GM10847 (cell line): ENCODE measurements around the gene PDPK1.

Experiments
- POLR2A ChIP-seq: IDR thresholded peaks from 2 replicates; pipeline ENCODE4 v1.6.1; 2011; ENCODE audit not compliant: insufficient read length; ENCODE audit errors: extremely low read depth

PDPK1 gene

DNA sequence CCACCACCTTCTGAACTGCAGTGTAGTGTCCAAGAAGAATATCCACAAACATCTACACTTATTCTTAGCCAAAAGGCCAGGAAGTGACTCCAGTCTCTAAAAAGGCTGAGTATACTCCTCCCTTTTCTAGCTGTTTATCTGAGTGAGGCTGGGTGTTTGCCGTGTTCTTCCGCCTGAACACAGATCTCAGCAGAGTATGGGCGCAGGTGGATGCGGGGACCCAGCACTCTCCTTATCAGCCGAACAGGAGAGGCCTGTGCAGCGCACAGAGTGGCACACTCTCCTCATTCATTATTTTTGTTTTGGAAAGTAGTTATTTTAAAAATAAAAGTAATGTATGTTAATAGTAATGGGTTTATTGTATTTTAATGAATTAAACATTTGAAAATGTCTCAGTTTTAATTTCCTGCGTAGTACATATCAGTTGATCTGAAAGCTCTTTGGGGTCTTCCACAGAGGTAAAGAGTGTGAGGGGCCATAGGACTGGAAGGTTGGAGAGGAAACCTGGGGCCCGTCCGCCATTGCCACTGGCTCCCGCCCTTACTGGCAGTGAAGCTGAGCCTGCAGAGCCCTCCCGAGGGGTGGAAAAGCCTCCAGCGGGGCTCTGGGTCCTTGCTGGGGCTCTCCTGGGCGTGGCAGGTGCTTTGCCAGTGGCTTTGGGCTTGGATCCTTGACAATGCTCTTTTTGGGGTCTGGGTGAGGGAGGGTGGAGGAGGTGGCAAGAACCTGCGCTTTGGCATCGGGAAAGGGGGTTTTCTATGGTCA lies 53.8 kb downstream of the PDPK1 start:
- no peak for TF ChIP-seq POLR2A

DNA sequence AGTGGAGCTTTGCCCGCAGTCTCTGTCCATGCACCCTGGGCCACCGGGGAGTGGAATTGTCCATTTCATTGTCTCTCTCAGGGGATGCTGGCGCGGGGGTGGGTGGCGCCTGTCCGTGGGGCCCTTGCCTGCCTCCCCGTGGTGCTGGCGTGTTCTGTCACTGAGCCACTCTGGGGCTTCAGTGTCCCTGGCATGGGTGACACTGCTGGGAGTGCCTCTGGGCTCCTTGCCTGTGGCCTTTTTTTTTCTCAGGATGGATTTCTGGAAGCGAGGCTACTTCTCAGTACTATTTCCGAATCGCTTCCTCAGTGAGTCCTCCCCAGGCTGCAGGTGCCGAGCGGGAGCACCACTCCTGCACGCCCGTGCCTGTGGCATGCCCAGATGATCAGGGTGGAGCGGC lies 55.0 kb downstream of the PDPK1 start:
- no peak for TF ChIP-seq POLR2A

DNA sequence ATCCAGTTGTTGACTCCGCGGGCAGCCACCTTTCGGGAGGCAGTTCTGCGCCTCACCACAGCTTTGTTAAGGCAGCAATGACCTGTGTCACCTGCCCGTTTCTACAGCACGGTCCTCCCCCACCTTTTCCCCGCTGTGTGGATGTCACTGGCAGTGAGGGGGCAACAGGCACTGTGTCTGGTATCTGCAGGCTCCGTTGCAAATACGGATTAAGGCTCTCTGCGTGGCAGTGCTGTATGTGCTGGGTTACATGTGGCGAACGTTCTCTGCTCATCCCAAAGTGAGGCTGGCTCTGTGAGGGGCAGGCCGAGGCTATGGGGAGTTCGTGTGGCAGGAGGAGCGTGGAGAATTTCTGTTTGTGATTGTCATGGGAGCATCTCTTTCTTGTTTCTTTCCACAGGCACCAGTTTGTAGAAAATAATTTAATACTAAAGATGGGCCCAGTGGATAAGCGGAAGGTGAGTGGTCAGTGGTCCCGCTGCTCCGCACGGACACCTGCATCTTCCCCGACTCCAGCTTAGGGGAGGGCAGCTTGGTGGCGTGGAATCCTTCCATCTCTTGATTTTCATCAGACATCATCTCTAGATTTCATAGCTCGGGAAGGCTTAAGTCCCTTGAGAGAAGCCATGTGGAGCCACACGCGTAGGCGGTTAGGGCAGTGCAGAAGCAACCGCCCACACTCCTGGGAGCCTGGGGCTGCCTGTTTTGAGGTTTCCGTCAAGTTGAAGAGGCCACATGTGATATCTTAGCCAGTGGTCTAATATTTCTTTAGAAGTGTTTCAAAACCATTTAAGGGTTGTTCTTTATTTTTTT lies 57.8 kb downstream of the PDPK1 start:
- no peak for TF ChIP-seq POLR2A

DNA sequence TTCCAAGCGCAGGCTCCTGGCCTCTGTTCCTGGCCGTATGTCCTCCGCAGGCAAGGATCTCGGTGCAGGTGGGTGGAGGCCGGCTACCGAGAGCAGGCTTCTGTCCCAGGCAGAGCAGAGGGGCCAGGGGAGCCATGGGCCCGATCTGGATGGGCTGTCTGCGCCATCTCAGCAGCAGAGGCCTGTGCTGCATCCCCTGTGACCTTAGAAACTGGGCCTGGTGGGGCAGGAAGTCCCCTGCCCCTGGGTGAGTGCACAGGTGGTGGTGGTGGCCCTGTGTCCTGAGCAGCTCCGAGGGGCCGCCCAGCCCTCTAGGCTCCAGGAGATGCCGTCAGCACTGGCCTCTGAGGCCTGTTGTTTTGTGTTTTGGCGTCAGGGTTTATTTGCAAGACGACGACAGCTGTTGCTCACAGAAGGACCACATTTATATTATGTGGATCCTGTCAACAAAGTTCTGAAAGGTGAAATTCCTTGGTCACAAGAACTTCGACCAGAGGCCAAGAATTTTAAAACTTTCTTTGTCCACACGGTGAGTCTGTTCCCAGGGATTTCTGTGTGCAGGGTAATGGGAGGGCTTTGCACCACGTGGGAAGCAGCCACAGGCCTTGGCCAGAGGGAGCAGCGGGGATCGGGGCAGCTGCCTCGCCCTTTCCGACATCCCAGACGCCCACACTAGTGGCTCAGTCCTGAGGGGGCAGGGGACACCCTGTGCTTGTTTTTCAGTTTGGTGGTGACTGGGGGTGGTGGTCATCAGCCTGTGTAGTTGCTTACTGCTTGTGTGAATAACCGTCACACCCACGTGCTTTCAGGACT lies 59.1 kb downstream of the PDPK1 start:
- TF ChIP-seq POLR2A, result no peak

DNA sequence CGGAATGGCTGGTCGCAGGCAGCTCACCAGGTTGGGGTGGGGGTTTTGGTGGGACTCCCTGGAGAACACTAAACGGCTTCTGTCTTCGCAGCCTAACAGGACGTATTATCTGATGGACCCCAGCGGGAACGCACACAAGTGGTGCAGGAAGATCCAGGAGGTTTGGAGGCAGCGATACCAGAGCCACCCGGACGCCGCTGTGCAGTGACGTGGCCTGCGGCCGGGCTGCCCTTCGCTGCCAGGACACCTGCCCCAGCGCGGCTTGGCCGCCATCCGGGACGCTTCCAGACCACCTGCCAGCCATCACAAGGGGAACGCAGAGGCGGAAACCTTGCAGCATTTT lies 59.7 kb downstream of the PDPK1 start:
- TF ChIP-seq POLR2A, result no peak

DNA sequence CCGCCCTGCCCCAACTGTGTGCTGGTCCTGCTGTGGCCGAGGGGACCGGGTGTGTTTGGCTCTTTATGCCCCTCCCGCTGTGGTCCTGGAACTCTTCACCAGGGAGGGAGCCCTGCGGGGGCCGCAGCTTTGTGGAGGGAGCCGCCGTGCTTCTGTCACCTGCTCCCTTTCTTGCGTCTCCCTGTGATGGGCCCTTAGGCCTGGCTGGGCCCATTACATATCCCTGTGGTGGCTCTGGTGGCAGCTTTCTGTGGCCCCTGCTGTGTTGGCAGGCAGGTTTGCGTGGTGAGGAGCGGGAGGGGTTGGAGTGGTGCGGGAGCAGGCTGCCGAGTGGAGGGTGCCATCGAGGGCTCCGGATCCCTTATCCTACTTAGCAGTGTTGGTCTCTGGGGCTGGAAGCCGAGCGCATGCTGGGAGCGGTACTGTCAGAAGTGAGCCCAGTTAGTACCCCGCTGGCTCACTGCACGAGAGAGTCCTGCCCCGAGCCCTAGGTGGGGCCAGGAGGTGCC lies 60.4 kb downstream of the PDPK1 start:
- TF ChIP-seq POLR2A, result no peak

DNA sequence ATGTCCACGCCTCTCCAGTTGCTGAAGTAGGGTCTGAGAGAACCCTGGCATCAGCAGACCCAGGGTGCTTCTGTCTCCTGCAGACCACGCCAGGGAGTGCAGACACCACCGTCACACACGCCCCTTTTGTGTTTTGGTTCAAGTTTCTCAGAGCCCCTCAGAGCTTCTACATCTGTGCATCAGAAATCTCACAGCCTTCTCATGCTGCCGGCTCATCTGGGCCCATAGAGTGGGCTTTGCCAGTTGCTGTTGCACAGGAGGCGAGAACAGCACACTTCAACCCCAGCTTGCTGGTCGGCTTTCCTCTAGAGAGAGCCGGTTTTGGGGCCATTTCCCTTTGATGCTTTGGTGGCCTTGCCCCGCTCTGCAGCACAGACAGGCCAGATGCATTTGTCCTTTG lies 60.9 kb downstream of the PDPK1 start:
- no peak for TF ChIP-seq POLR2A

DNA sequence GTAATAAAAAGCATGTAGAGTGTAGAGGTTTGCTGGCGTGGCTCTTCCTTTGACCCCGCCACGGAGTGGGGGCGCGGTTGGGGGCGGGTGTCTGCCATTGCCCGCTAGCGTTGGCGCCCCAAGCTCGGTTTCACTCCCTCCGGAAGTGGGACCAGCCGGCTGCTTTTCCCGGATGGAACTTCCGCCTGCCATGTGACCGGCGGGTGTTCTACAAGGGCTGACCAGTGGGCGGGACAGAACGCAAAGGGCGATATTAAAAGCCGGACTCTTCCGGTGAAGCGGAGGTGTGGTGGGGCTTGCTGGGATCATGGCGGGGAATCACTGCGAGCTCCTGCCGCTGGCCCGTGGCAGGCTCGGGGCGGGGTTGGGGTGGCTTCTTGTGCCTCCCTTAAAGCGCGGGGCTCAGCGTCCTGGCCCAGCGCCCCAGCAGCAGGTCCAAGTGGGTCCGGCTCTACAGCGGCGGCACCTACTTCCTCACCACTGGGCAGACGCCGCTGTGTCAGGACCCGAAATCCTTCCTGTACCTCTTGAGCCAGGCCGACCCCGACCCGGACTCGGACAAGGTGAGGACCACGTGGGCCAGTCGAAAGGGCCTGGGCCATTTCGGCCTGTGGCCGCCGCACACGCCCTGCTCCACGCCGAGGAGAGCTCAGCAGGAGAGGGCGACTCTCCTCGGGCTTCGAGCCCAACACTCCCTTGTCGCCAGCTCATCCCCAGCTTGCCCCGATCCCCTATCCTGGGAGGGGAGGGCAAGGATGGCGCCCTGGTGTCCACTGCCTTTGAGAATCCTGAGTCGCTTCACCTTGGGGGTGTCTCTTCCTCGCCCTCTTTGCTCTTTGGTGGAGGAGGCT lies 65.6 kb downstream of the PDPK1 start:
- TF ChIP-seq POLR2A, result peak; percentile 95

DNA sequence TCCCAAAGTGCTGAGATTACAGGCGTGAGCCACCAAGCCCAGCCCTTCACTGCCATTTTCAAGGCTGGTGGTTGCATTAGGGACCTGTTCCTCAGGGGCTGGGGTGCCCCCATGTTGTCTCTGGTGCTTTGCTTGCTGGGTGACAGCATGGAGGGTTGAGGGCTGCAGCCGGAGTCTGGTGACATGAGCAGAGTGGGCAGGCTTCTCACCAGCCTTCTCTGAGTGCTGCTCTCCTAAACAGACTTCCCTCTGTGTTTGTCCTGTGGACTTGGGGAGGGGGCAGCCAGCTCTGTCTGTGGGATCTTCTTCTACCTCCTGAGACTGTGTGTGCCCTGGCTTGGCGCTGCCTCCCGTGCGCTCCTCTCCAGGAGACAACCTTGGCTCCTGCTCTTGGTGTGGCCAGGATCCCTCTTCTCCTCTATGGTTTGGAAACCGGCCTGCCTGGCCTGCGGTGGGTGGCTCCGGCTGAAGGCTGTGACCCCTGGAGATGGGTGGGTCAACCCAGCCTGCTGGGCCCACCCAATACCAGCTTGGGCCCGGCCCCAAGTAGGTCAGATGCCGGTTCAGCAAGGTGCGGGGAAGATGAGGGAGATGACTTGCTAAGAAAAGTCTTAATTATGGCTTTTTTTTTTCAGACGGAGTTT lies 72.1 kb downstream of the PDPK1 start:
- TF ChIP-seq POLR2A, result no peak

DNA sequence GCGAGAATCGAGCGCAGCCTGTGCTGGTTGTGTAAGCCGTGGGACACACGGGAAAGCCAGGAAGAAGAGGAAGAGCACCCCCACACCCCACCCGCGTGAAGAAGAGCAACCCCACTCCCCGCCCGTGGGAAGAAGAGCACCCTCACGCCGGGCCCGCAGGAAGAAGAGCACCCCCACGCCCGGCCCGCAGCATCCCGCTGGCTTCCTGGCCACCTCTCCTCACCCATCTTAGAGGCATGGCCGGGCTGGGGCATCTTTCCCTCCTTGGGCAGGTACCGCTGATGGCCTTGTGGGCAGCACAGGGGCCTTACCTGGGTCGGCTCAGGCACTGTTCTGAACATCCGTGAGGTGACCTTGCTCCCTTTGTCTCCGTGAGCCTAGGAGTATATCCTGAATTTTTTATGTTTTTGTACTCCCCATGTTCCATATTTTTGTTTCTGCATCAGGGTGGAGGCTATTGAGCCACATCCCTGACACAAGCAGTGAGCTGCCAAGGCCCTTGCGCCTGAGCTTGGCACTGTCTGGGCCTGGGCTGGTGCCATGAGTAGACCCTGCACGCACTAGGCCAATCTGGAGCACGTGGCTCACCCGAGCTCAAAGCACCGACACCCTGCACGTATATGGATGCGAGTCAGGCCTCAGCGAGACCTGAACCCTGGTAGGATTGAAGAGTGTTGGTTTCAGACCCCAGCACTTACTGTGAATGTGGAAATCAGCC lies 73.1 kb downstream of the PDPK1 start:
- no peak for TF ChIP-seq POLR2A

DNA sequence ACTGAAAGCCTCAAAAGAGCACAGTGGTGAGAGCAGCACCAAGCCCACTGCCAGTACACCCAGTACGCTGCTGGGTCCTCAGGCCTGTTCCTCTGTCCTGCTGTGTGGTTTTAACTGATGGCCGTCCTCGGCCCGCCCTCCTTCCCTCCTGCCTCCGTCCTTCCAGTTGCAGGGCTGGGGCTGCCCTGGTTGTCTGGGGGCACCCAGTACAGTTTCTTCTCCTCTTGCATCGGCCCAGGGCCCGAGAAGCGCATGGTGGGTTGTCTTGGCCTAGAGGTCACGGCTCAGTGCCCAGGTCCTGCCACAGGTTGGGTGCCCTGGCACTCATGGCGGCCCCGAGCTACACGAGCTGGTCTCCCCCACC lies 73.7 kb downstream of the PDPK1 start:
- TF ChIP-seq POLR2A, result no peak

DNA sequence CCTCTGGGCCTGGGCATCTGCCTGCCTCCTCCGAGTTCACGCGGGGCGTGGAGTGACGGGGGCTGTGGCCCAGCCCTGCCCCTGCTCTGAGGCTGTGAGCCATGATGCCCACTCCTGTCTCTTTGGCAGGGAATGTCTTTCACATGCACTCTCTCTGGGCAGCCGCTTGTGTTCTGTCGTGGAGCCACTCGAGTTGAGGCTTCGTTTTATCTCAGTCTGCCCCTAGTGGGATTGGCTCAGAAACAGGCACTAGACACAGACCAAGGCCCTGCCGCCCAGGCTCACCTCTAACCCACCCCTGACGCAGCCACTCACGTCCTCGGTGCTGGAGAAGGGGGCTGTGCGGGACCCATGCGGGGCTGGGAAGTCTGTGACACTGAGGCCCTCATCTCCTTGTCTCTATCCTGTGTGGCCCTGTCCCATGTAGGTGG lies 77.0 kb downstream of the PDPK1 start:
- TF ChIP-seq POLR2A, result no peak
